CD4-positive, alpha-beta T cell treated with Interleukin-10 for 1 hour (primary cell): ENCODE data around the gene NF1.
A peak's percentile ranks its signal among the peaks of the same experiment; 100 is the strongest.
"Not testable (repeated sequence)": the region's sequence is repeated elsewhere in the genome, so short reads cannot be mapped to it uniquely, and the experiment has no call there.

ENCODE experiments used
- DNase-seq: peaks from one replicate; pipeline ENCODE4 v3.0.0-alpha.2; 2020

NF1 gene

GRCh38 chr17:31269036-31269577 lies 174.3 kb downstream of the NF1 start:
- no peak for DNase-seq

GRCh38 chr17:31269578-31269983 lies 174.8 kb downstream of the NF1 start:
- DNase-seq: no peak

GRCh38 chr17:31272236-31272635 lies 177.5 kb downstream of the NF1 start:
- DNase-seq: no peak

GRCh38 chr17:31272803-31273202 lies 178.0 kb downstream of the NF1 start:
- DNase-seq: no peak

GRCh38 chr17:31273516-31273915 lies 178.7 kb downstream of the NF1 start:
- no peak for DNase-seq

- no peak for DNase-seq
Measured at GRCh38 chr17:31274252-31274651, 179.5 kb downstream of the NF1 start.

GRCh38 chr17:31275116-31275515 lies 180.3 kb downstream of the NF1 start:
- no peak for DNase-seq

- DNase-seq: no peak
Measured at GRCh38 chr17:31279401-31279800, 184.6 kb downstream of the NF1 start.

- DNase-seq: no peak
Measured at GRCh38 chr17:31281061-31281460, 186.3 kb downstream of the NF1 start.

- DNase-seq: no peak
Measured at GRCh38 chr17:31283841-31284240, 189.1 kb downstream of the NF1 start.

GRCh38 chr17:31286587-31286986 lies 191.8 kb downstream of the NF1 start:
- no peak for DNase-seq

- not testable (repeated sequence) for DNase-seq
Measured at GRCh38 chr17:31287932-31288331, 193.2 kb downstream of the NF1 start.

- no peak for DNase-seq
Measured at GRCh38 chr17:31289790-31290189, 195.0 kb downstream of the NF1 start.

- no peak for DNase-seq
Measured at GRCh38 chr17:31291820-31292219, 197.0 kb downstream of the NF1 start.

- no peak for DNase-seq
Measured at GRCh38 chr17:31293581-31293980, 198.8 kb downstream of the NF1 start.

GRCh38 chr17:31294231-31294630 lies 199.5 kb downstream of the NF1 start:
- DNase-seq: no peak

GRCh38 chr17:31294820-31295488 lies 200.2 kb downstream of the NF1 start:
- no peak for DNase-seq

- DNase-seq: no peak
Measured at GRCh38 chr17:31295489-31295871, 200.7 kb downstream of the NF1 start.

- no peak for DNase-seq
Measured at GRCh38 chr17:31296142-31296541, 201.4 kb downstream of the NF1 start.

- no peak for DNase-seq
Measured at GRCh38 chr17:31297090-31297489, 202.3 kb downstream of the NF1 start, which contains the start of gene OMG. OMG (minus strand) TSS chr17:31297239; CDS start chr17:31296331, 908 bp downstream.

- DNase-seq: no peak
Measured at GRCh38 chr17:31299624-31300023, 204.8 kb downstream of the NF1 start.

GRCh38 chr17:31307640-31308039 lies 212.9 kb downstream of the NF1 start:
- DNase-seq: no peak

- DNase-seq: no peak
Measured at GRCh38 chr17:31308372-31309334, 213.9 kb downstream of the NF1 start.

- peak; percentile 57 for DNase-seq
Measured at GRCh38 chr17:31309556-31309955, 214.8 kb downstream of the NF1 start.
